Putamen (tissue), 1 donor: Measurements from ENCODE around the gene TSPEAR.

Experiments used
- DNase-seq: peaks from one replicate; pipeline ENCODE4 v3.0.0-alpha.2; 2016; ENCODE audit warnings: low spot score

TSPEAR gene

DNA sequence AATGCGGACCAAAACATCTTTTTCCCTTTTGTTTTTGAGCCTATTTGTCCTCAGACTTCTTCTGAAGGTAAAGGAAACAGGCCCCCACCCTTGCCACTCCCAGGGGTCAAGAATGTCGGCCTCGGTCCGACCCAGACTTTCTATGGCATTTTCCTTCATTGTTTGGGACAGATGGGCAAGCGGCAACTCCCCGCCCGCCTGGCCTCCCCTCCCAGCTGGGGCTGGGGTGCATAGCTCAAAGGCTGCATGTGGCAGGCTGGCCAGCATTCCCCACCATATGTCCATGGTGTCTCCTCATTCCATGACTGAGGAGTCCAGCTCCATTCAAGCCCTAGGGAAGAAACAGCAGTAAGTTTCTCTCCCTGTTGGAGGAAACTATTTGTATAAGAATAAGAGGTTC is 29.4 kb upstream of the TSPEAR start:
- DNase-seq = no peak

DNA sequence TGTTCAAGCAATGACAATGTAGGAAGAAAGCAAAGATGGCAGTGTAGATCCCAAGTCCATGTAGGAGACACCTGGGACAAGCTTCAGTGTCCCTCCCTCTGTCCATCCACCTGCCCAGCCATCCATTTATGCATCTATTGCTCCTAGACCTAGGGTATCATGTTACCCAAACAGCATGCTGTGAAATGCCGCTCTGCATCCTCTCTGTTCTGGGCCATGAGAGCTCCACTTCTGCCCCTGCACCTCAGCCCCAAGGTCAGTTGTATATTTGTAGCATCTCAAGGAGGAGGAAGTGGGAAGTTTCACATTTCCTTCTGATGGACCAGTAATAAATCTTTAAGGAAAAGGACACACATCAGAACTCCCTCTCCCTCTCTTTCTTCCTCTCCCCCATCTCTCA is 27.9 kb upstream of the TSPEAR start:
- DNase-seq = no peak

DNA sequence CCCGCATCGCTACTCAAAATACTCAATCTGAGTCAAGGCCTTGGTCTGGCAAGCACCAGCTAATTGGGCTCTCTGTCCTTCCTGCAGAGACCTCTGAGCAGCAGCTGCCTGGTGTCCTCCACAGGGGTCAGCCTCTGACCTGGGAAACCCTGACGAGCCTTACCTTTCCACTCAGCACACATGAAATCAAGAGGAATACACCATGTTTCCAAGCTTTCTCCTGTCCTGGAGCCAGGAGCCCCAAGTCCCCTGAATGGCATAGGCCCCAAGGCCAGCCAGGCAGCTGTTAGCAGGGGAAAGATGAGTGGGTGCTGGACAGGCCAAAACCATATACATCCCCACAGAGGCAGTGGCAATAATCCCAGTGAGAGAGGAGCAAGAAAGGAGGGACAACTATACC is 27.2 kb upstream of the TSPEAR start:
- no peak for DNase-seq

DNA sequence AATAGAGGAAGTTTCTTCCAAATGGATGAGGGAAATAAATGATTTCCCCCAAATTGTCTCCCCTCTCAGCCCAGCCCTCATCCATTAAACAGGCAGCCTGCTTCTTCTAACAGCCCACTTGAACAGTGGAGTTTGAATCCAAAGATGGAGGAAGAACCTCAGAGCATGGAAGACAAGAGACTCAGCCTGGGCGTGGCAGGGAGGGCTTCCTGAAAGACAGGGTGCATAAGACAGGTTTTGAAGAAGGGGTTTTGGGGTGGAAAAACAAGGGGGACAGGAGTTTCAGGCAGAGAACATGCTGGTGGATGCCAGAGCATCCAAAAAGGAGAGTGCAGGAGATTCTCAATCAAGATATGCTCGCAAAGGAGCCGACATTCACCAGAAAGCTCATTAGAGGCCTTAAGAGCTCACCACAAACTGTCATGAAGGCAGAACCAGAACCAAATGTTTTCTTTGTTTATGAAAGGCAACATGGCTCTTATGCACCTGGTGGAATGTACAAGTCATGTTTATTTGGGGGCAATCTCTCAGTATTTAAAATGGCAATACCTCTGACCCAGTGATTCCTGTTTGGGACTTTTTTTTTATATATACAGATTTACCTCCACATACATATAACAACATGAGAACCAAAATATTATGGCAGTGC is 26.5 kb upstream of the TSPEAR start:
- no peak for DNase-seq

DNA sequence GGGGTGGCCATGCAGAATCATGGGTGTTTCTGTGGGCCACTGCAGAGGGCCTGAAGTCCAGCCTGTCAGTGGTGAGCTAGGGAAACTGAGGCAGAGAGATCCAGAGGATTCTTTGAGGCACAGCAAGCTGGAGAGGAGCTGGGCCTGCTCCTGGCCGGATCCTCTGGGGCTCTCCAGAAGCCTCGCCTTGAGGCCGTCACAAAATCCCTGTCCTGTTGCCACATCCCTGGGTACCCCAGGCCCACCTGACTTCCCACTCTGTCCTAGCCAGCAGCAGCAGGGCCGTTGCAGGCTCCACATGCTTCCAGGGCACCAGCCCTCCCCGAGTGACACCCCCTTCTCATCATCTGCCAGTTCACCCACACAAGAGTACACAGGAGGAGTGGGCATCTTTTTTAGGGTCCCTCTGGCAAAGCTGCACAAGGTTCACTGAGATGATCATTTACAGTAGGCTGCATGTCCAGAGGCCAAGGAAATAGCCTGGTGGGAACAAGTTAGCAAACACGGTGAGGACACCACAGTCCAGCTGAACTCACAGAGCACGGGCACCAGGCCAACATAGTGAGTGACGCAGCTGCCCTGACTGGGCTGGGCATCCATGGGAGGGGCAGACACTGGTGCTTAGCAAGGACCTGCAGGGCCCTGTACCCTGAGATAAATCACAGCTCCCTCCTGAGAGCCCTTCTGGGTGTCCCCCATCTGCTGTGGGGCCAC is 25.1 kb upstream of the TSPEAR start:
- no peak for DNase-seq

DNA sequence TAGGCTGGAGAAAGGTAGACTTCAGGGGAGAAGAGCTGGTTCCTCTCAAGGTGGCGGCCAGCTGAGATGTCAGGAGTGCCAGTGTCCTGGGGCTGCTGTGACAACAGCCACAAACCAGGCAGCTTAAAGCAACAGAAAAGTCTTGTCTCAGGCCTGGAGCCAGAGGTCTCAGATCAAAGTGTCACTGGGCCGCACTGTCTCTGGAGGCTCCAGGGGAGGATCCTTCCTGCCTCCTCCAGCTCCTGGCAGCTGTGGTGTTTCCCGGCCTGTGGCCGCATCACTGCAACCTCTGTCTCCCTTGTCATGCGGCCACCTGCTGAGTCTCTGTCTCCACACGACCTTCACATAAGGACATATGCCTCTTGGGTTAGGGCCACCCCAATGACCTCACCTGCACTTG is 24.4 kb upstream of the TSPEAR start:
- no peak for DNase-seq

DNA sequence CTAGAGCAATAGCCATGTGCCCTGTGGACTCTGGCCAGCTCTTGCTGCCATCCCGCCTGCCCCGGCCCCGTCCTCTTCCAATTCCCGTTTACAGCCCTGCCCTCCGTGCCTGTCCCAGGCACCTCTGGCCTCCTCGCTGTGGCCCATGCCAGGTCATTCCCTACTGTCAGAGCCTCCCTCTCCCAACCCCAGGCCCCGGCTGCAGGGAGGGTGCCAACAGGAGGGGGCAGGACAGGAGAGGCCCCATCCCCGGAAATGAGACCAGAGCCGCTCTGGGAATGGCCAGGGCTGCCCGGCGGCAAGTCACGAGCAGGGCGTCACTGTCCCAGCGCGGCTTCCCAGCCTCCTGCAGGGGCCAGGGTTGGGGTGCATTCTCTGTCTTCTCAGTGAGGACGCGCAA is 23.5 kb upstream of the TSPEAR start:
- no peak for DNase-seq

DNA sequence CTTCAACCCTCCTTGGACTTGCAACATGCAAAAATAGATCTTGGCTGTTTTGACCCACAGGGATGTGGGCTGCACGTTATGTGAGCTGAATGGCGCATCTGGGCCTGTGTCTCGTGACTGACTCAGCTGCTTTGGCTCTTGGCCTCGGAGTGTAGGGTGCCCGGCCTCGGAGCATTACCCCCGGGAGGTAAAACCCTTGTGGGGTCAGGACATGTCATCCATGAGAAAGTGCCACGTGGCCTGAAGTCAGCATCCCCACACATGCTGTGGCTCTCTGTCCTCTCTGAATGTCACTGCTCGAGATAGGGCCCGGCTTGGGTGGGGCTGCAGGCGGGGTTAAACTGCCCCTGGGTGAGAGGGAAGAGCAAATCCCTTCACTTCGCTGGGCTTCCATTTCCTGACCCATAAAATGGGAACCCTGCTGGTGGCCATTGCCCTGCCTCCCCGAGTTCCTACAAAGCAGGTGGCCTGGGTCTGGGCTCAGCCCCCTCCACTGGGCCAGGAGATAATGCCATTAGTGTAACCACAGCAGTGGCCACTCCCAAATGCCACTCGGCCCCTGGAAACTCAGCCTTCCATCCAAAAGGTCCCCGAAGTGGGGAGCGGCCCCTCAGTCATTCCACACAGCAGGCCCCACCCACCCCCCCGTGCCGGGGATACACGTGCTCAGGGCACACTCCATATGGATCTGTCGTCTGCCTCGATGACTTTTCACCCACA is 22.8 kb upstream of the TSPEAR start:
- DNase-seq = no peak

DNA sequence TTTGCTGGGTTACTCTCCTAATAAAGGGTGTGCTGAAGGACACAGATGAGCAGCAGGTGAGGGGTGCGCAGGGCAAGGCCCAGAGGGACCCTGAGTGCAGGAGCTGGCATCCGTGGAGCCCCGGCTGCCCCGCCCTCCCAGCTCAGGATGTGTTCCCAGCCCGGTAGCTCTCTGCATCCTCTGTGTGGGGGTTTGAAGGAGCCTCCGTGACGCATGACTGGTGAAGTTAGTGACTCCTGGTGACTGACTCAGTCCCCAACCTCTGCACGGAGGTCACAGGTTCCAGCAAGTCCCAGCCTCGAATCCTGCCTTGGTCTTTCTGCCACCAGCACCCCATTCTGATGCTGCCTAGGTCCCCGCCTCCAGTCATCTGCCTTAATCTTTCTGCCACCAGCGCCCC is 21.6 kb upstream of the TSPEAR start:
- no peak for DNase-seq

DNA sequence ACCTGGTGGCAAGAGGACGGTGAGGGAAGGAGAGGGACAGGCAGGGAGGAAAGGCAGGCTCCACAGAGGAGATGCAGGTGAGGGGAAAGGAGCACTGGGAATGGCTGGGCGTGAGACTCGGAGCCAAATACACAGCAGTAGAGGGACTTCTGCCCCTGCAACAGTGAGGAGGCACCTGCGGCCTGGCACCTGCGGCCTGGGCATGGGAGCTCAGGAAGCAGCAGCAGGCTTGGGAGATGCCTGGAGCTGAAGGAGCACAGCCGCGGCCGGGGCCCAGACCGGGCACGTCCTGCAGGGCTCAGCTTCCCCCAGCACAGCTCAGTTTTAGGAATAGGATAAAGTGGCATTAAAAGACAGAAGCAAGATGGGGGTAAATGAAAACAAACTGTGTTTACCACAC is 20.9 kb upstream of the TSPEAR start:
- DNase-seq = no peak

DNA sequence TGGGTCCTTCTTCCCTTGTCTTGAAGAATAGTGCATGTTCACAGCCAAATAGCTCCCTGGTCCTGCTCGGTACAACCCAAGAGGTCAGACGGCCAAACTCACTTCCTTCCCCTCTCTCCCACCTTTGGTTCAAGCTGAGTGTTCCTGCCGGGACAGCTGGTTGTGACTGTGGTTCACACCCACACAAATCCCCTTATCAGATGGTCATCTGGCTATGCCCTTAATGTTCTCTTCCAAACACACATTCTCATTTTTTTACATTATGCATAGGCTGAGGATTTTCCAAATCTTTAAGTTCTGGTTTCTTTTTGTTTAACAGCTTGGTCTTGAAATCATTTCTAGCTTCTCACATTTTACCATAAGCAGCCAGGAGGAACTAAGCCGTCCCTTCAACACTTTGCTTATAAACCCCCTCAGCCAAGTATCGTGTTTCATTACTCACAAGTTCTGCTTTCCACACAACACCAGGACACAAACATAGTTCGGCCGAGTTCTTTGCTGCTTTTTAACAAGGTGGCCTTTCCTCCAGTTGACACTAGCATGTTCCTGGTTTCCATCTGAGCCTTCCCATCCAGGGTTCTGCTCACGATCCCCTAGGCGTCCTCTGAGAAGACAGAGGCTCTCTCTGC is 19.7 kb upstream of the TSPEAR start:
- no peak for DNase-seq

DNA sequence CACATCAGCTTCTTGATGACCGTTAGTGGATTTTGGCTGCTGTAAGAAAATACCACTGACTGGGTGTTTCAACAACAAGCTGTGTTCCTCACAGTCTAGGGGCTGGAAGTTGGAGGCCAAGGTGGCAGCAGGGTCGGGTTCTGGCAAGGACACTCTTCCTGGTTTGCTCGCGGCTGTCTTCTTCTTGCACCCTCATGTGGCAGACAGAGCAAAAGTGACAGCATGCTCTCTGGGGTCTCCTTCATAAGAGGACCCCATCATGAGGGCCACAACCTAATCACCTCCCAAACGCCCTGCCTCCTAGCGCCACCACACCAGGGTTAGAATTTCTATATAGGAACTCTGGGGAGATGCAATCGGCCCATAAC is 18.6 kb upstream of the TSPEAR start:
- DNase-seq = no peak

DNA sequence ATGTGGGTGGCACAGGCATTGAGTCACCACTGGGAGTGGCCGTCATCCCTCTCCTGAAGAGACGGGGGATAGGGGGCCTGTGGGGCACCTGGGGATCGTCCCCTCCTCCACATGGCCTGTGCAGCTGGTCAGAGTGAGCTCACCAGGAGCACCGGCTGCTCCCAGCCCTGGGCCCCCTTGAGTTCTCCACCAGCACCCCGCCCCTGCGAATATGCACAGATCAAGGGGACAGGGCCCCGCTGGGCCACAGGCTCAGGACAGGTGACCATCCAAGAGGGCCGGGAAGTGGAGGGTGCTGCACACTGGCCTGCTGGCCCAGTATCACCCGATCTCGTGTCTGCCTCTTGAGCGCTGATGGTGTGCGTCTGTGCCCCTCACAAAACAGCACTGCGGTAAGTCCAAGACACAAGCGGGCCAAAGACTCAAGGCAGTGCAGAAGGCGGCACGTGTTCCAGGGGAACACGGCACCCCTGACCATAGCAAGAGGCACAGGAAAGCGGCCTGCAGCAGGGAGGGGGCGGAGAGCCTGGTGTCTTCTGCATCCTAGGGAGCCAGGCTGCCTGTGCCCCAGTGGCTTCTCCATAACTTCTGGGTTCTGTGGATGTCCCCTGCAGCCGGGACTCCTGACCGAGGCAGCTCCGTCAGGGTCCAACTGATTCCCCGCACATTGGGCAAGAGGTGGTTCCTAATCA is 18.1 kb upstream of the TSPEAR start:
- no peak for DNase-seq

DNA sequence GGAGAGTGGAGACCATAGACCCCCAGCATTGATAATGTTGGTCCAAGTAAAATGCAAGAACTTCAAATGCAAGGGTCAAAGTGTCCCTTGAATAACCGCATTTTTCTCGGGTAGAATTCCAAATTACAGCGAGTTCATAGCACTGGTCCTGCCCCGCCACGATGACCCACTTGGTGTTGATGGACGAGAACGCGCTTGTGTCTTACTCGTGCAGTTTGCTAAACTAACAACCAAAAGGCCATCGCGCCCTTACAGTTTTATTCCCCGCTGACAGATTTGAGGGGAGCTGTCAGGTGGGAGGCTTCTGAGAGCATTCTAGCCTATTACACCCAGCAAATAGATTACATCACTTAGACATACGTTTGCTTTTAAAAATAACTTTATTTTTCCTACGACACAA is 17.3 kb upstream of the TSPEAR start:
- no peak for DNase-seq

DNA sequence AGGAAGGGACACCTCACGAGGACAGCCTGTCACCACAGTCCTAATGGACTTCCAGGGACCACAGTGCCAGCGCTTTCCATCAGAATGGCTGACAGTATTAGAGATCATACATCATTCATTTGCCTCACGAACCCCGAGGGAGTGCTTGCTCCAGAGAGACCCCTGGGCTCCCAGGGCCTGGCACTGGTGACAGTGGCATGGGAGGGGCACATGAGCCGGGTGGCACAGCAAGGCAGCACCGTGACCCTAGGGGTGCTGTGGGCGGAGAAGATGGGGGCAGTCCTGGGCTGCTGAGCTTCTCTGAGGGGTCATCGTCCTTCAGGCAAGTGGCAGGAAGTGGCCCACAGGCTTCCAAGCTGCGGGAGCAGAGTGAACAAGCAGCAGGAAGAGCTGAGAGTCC is 16.4 kb upstream of the TSPEAR start:
- no peak for DNase-seq

DNA sequence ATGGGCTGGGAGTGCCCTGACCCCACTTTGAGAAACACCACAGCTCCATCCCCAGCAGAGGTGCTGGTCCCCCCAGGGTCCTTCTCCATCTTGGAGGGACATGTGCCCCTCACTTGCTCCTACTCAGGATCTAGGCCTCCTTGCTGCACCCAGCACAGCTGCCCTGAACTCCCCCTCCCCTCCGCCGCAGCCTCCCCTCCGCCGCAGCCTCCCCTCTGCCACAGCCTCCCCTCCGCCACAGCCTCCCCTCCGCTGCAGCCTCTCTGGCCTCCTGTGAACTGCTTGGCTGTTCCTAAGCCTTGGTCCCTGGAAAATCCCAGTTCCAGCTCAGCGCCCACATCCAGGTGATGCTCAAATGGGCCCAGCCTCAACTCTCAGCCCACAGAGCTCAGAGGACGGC is 15.9 kb upstream of the TSPEAR start:
- no peak for DNase-seq

DNA sequence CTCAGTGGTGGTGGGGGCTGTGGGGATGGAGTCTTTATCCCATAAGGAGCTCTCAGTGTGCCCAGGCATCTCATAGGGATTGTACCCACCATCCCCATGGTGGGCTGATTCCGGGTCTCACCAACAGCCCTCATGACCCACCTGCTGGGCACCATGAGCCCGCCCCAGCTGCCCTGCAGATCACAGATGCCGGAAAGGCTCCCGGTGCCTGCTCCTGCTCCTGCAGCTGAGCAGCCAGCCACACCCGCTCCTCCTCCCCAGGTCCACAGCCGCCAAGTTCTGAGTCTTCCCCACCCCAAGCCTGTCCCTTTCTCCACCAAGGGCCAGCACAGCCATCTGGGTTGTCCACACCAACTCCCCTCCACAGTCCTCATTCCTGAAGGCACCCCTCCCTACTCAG is 15.5 kb upstream of the TSPEAR start:
- no peak for DNase-seq

DNA sequence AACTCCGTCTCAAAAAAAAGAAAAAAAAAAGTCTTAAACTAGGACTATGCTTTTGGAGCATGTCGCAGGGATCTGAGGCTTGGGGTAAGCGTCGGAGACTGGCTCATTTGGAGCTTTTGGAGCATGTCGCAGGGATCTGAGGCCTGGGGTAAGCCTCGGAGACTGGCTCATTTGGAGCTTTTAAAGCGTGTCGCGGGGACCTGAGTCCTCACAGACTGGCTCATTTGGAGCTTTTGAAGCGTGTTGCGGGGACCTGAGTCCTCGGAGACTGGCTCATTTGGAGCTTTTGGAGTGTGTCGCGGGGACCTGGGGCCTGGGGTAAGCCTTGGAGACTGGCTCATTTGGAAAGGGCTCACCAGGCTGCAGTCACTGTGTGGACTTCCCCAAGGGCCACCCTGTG is 13.6 kb upstream of the TSPEAR start:
- no peak for DNase-seq

DNA sequence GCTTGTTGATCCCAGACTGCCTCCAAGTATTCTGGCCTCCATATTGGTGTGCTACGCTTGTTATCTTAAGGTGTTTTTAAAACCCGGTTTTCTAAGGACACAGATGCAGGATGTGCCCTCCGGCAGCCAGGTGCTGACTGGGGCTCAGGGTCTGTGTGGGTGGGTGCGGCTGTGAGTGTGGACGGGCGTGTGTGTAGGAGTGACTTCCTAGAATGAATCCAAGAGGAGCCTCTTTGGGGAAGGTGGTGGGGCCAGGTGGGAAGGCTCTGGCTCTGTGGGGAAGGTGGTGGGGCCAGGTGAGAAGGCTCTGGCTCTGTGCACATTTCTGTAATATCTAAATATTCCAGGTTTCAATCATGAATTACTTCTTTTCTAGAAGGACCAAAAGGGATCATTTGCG is 12.8 kb upstream of the TSPEAR start:
- DNase-seq = no peak

DNA sequence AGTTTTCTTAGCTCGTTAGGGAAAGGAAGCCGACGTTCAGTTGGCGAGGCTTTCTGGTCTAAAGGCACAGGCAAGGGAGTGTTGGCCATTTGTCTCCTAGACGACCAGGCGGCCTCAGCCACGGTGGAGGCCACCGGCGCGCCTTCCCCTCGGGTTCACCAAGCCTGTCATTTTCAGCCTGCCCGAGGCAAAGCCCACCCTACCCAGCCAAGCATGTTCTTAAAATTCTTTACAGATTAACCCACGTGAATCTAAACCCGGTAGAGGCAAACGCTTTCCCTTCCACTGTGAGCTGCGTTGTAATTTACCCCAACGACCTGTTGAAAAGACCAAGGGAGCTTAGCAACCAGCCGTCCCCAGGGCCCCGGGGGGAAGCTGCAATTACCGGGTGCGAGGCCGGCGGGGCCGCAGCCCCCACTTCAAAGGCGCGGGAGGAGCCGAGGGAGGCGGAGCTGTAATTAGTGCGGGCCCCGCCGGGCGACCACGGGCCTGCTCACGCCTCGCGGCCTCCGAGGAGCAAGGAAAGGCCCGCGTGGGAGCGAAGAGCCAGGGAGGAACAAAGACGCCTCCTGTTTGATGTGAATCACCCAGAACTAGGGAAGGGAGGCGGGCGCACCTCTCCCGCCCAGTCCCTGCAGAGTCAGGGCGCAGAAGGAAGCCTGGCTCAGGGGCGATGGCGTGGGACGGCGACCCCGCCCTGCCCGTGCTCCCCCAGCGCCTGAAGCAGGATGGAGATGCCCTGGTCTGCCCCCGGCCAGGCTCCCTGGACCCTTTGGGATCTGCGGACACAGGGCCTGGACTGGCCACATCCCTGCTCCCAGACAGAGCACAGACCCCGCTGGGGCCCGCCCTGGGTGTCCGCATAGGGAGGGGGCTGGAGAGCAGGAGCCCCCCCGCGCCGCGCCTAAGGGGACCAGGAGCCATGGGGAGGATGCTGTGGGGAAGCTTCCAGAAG is 12.1 kb upstream of the TSPEAR start:
- peak; percentile 17 for DNase-seq

DNA sequence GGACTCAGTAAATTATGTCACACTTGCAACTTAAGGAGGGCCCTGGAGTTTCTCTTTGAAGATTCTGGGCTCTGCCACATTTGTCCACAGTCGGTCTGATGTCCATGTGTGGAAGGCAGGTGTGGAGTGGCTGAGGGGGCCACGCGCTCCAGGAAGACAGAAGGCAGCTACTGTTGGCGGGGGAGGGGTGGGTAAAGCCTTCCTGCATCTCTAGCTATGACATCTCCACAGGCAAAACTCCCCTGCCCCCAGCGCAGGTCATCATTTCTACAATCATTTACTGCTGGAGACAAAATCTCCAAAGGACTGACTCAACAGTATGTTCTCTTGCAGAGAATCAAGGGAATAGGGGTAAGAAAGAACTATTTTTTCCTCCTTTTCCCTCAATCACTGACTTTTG is 11.4 kb upstream of the TSPEAR start:
- DNase-seq = no peak
